Amniotic stem cell (primary cell): ENCODE results near the gene PLPP1.
A peak's percentile ranks its signal among the peaks of the same experiment; 100 is the strongest.

Experiments
- DNase-seq: peaks from one replicate; lab custom pipeline; 2025; lab: John Stamatoyannopoulos, UW

Gene PLPP1

GRCh38 chr5:55534436-55535198 lies at the start of gene PLPP1:
Gene PLPP1 (minus strand): TSS chr5:55534964. CDS start chr5:55534629, 335 bp downstream.
- peak; percentile 65 for DNase-seq

DNA sequence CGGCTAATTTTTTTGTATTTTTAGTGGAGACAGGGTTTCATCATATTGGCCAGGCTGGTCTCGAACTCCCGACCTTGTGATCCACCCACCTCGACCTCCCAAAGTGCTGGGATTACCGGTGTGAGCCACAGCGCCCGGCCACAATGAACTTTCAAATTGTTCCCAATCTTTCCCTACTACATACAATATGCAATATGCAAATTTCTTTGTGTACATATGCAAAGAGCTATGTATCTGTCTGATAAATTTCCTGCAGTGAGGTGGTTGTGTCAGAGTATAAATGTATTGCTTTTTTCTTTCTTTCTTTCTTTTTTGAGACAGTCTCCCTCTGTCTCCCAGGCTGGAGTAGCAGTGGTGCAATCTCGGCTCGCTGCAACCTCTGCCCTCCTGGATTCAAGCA lies 48.8 kb upstream of the PLPP1 start:
- no peak for DNase-seq

DNA sequence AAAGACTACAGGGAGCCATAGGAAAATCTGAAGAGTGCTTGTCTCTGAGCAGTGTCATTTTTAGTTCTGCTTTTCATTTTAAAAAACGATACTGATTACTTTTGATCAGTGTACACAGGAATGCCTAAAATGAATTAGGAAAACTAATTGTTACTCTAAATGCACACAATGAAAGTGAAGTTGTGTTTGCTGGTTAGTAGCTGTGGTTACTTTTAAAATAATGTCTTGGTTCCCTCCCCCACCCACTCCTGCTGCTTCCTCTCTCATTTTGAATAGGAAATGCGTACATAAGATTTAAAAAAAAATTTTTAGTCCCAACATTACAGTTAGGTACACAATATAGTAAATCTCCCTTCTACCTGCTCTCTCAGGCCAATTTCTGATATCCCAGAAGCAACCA lies 47.5 kb upstream of the PLPP1 start:
- DNase-seq: no peak

DNA sequence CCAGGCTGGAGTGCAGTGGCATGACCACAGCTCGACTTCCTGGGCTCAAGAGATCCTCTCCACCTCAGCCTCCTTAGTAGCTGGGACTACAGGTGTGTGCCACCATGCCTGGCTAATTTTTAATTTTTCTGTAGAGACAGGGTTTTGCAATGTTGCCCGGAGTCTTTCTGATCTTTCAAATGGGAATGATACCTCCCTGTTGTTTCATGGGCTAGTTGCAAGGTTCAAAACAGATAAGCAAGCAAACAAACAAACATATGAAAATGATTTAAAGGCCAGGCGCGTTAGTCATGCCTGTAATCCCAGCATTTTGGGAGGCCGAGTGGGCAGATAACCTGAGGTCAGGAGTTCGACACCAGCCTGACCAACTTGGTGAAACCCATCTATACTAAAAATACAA lies 45.3 kb upstream of the PLPP1 start:
- no peak for DNase-seq

DNA sequence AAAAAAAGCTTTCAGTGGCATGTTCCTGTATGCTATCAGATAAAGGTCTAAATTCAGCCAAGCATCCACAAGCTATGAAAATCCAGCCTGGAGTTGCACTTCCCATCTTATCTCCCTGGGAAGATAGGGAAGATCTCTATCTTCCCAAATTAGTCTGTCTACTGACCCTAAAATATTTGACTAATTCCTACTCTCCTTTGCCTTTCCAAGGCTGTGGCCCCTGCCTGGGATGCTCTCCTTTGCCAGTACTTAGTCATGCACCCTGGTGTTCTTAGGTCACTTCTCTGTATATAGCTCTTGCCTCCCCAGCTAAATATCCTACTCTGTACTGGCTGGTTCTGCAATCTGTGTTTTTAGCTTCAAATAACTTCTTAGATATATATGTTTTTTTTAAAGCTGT lies 44.0 kb upstream of the PLPP1 start:
- no peak for DNase-seq

DNA sequence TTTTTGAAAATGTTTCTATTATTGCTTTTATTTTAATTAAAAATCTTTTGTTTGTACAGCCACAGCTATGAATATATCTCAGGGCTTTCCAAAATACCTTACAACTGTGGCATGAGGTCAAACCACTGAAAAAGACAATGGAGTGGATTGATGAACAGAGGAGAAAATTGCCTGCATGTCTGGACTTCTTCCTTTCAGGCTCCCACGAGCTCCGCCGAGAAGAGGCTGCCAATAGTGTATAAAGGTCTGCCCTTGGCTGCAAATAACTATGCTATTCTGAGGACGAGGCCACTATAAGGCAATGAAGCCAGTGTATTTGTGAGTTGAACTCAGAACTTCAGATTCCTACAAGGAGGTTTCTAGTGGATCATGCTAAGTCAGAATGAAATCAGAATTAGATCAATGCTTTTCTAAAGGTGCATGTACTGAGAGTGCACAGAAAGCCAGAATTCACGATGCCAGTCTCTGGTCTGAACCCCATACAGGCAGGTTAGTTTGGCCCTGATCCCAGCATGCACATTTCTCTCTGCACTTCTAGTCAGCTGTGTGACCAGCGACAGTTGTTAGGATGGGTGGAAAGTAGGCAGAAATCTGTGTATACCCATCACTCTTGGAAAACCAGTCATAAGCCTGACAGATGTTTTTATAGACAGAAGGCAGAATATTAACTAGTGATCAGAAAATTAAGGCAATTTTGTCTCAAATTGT lies 42.7 kb upstream of the PLPP1 start:
- DNase-seq: no peak

- no peak for DNase-seq
These were observed 41.9 kb upstream of the PLPP1 start for GRCh38 chr5:55576661-55577060.

GRCh38 chr5:55575815-55576583 lies 41.2 kb upstream of the PLPP1 start:
- no peak for DNase-seq

- no peak for DNase-seq
These were observed 37.8 kb upstream of the PLPP1 start for GRCh38 chr5:55572600-55572999.

GRCh38 chr5:55572020-55572419 lies 37.3 kb upstream of the PLPP1 start:
- no peak for DNase-seq

DNA sequence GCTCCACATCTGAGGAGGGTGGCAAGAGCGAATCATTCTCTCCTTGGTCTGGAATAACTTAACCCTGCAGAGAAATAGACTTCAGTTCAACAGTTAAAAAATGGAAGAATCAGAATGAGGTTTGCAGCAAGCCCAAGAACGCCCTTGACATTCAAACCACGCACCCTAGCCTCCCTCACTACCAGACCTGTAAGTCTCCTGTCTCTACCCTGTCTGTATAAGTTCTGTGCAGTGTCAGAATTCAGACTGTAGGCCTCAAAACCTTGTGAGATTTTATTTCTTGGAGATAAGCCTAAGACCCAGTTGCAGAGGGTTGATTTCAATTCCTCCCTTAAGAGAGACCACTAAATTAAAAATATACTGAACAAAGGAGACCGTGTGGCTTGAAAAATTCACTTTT lies 35.8 kb upstream of the PLPP1 start:
- no peak for DNase-seq

GRCh38 chr5:55570026-55570425 lies 35.3 kb upstream of the PLPP1 start:
- DNase-seq: peak; percentile 11

GRCh38 chr5:55569513-55569865 lies 34.7 kb upstream of the PLPP1 start:
- no peak for DNase-seq

- DNase-seq: no peak
These were observed 34.1 kb upstream of the PLPP1 start for GRCh38 chr5:55568654-55569512.

DNA sequence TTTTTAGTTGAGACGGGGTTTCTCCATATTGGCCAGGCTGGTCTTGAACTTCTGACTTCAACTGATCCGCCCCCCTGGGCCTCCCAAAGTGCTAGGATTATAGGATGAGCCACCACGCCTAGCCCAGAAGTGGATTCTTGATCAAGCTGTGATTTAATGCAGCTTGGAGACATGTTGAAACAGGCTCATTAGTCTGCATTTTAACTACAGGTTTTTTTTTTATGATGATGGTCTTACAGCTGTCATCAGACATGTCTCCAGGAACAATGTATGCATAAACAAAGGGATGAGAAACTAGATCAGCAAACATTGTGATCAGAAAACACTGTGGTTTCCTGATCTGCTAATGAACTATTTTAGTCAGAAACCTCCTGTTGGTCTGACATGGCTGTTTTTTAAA lies 30.0 kb upstream of the PLPP1 start:
- DNase-seq: no peak

DNA sequence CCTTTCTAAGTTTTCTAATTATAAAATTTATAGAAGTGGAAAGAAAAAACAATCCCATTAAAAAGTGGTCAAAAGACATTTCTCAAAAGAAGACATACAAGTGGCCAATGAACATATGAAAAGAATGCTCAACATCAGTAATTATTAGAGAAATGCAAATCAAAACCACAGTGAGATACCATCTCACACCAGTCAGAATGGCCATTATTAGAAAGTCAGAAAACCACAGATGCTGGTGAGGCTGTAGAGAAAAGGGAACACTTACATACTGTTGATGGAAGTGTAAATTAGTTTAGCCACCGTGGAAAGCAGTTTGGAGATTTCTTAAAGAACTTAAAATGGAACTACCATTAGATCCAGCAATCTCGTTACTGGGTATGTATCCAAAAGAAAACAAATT lies 23.7 kb upstream of the PLPP1 start:
- DNase-seq: no peak

GRCh38 chr5:55557123-55557522 lies 22.4 kb upstream of the PLPP1 start:
- DNase-seq: no peak

DNA sequence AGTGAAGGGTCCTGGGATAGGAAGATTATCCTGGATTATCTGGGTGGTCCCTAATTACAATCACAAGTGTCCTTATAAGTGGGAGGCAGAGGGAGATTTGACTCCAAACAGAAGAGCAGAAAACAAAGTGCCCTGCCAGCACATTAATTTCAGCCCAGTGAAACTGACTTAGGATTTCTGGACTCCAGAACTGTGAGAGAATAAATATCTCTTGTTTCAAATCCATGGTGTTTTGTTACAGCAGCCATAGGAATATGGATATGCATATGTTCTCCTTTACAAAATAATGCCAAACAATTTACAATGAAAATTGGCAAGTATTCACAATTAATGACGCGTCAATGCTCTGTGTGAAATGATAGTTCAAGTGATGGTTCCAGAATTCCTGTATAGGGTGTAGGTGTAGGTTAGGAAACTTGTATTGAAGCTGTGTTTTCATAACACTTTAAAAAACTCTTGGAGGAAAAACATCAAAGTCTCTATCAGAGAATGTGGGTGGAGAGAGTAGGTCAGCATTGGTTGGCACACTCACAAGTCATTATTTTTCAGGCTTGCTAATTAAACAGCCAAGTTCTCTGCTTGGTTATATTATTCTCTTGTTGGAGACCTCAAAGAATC lies 19.9 kb upstream of the PLPP1 start:
- no peak for DNase-seq

DNA sequence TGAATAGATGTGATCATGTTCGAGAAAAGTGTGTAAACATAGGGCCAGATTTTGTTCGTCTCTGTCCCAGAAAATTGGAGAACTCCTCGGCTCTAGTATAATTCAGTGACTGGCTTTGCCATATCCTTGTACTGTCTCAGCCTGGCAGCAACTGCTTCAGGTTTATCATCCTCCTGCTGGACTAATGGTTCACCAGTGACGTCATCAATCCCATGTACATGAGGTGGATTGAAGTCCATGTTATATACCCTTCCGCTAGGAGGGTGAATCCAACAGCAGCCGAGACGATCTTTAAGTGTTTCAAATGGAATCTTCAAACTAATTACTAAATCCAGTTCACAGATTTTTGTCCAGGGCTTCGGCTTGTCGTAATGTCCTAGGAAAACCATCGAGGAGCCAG lies 17.1 kb upstream of the PLPP1 start:
- no peak for DNase-seq

- no peak for DNase-seq
These were observed 16.6 kb upstream of the PLPP1 start for GRCh38 chr5:55551358-55551757.

DNA sequence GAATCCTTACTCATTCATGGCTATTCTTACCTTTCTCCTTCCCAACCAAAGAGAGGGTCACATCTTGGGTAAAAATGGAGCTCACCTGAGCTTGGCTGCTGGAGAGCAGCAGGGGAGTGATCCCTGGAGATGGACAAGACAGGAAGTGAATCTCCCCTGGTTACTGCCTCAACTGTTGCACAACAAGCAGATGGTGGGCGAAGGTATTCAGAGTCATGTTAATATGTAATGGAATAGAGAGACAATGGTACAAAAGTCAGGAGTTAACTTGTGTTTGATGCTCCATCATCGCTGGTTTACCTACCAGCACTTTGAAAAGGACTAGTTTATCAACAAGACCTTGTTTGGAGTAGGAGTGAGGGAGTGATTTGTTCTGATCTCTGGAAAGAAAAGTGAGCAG lies 13.0 kb upstream of the PLPP1 start:
- no peak for DNase-seq

GRCh38 chr5:55546947-55547346 lies 12.2 kb upstream of the PLPP1 start:
- no peak for DNase-seq
